ENCODE measurements around the gene BPTF. TPM values are rescaled to one million over a fixed set of nuclear protein-coding genes. Genes with fewer than 3 reads are reported as not detected.

Gene BPTF
- total and polyA plus RNA-seq, 2 of the 8 experiments (the other 6 are each of a cell fraction or from before 2014, with no cell fraction given): 107 to 228 TPM

GRCh38 chr17:68019336-68019674 is 194.0 kb downstream of the BPTF start (continued):
- no peak; a peak in 1 of 4 replicates for TF ChIP-seq CTCF (IDR thresholded peaks at IDR 0.05; ENCODE audit: control extremely low read depth in 1 of 3, insufficient read depth in 1 of 3, low read depth in 1 of 3, low read length in 3 of 3)
